Kidney (tissue), 14 donors: Measurements from ENCODE around the gene STX1B. TPM values are rescaled to one million over a fixed set of nuclear protein-coding genes. Genes with fewer than 3 reads are reported as not detected.

Experiments used
- DNase-seq, 5 donors: peaks; one replicate each; pipeline ENCODE4 v3.0.0-alpha.2; 2013 to 2020
- FAIRE-seq: peaks from 2 replicates; lab custom pipeline; 2012; peaks lifted over from hg19 to GRCh38; lab: Jason Lieb, UNC
- H3K27ac ChIP-seq, 2 donors: one replicate each; pipeline ENCODE4 v1.7.0; 2013; ENCODE audit warnings: low read depth in 2 of 2, low read length in 2 of 2, inconsistent platforms in 1 of 2
- H3K27me3 ChIP-seq: one replicate; pipeline ENCODE4 v1.7.1; 2013; ENCODE audit warnings: low read length, inconsistent platforms; ENCODE audit not compliant: control insufficient read depth, insufficient read depth
- H3K36me3 ChIP-seq, 3 donors: one replicate each; pipeline versions ENCODE4 v1.7.0 to v1.7.1; 2013; ENCODE audit warnings: low read length in 3 of 3, control low read depth in 1 of 3, inconsistent platforms in 1 of 3; ENCODE audit not compliant: insufficient read depth in 3 of 3, control insufficient read depth in 2 of 3
- H3K4me1 ChIP-seq, 3 donors: one replicate each; pipeline versions ENCODE4 v1.7.0 to v1.7.1; 2013; ENCODE audit warnings: low read length in 3 of 3, inconsistent platforms in 1 of 3, low read depth in 1 of 3; ENCODE audit not compliant: control insufficient read depth in 2 of 3, insufficient read depth in 2 of 3
- H3K4me3 ChIP-seq, 3 donors: one replicate each; pipeline versions ENCODE4 v1.7.0 to v1.8.1; 2013; ENCODE audit warnings: low read length in 3 of 3, control low read depth in 1 of 3, inconsistent platforms in 1 of 3
- H3K9ac ChIP-seq, 3 donors: one replicate each; pipeline versions ENCODE4 v1.7.0 to v1.7.1; 2013; ENCODE audit warnings: low read length in 3 of 3, control low read depth in 1 of 3, inconsistent platforms in 1 of 3
- H3K9me3 ChIP-seq, 3 donors: one replicate each; pipeline versions ENCODE4 v1.7.0 to v1.7.1; 2013; ENCODE audit warnings: low read length in 3 of 3, control low read depth in 1 of 3, inconsistent platforms in 1 of 3; ENCODE audit not compliant: control insufficient read depth in 2 of 3, insufficient read depth in 1 of 3
- intact Hi-C: fragments of 100-400 bp; cut with DNase I; formaldehyde crosslinking; loops from one replicate; pipeline ENCODE4 v1.11.1; 2022
- polyA plus RNA-seq: library from polyadenylated mRNA; stranded (reverse); fragments of 350-450 nt; fragmentation: Illumina TruSeq; extraction: RNeasy Lipid Tissue Mini Kit (QIAGEN cat#74804); gene quantifications from one replicate; pipeline ENCODE4 v1.2.3, GENCODE V29; 2014; ENCODE audit warnings: low read depth, low replicate concordance; ENCODE audit not compliant: insufficient read depth
- total RNA-seq: library from RNA; stranded (reverse); fragmentation: NEBNext Ultra II Directional; extraction: Animal tissue kit (Norgen Biotek cat#: 25700); gene quantifications from one replicate; pipeline ENCODE4 v1.2.1, GENCODE V29; 2021
- TF ChIP-seq, protein P1 (sequence below): IDR thresholded peaks from 3 replicates; pipeline ENCODE4 v1.5.1; 2012; ENCODE audit warnings: mild to moderate bottlenecking, moderate library complexity, borderline replicate concordance; ENCODE audit not compliant: insufficient read depth; ENCODE audit errors: extremely low read depth
- donor health status: control.
- donor health status: control.
- donor health status: control.
- donor health status: control.
- donor health status: control.
- donor health status: DM: yes; HTN: yes; CAD: no.
- donor health status: Normal renal cell carcinoma (clear cell type).

STX1B gene
- total and polyA plus RNA-seq, 2 donors from 2014 or later, result 0.22 to 1.7 TPM

DNA sequence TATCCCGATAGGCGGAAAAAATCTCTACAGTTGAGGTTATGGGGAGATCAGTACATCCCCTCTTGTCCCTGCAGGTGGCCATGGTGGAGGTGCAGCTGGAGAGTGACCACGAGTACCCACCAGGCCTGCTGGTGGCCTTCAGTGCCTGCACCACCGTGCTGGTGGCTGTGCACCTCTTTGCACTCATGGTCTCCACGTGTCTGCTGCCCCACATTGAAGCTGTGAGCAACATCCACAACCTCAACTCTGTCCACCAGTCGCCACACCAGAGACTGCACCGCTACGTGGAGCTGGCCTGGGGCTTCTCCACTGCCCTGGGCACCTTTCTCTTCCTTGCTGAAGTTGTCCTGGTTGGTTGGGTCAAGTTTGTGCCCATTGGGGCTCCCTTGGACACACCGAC, 57.3 kb downstream of the STX1B start:
- Histone ChIP-seq H3K27ac (peak overlapping the region in 1 of 2 donors; percentile 14), H3K9me3 (no peaks in the 10 kb centered on the region), H3K4me1 (peaks cover 0 to 31% (median 15%) of the 10 kb centered on the region in 3 donors), H3K36me3 (no peaks in the 10 kb centered on the region), H3K9ac (no peak overlapping the region), H3K27me3 (no peaks in the 10 kb centered on the region), H3K4me3 (no peak overlapping the region)
- FAIRE-seq (no peak), DNase-seq (no peak)
- TF ChIP-seq, protein P1, sequence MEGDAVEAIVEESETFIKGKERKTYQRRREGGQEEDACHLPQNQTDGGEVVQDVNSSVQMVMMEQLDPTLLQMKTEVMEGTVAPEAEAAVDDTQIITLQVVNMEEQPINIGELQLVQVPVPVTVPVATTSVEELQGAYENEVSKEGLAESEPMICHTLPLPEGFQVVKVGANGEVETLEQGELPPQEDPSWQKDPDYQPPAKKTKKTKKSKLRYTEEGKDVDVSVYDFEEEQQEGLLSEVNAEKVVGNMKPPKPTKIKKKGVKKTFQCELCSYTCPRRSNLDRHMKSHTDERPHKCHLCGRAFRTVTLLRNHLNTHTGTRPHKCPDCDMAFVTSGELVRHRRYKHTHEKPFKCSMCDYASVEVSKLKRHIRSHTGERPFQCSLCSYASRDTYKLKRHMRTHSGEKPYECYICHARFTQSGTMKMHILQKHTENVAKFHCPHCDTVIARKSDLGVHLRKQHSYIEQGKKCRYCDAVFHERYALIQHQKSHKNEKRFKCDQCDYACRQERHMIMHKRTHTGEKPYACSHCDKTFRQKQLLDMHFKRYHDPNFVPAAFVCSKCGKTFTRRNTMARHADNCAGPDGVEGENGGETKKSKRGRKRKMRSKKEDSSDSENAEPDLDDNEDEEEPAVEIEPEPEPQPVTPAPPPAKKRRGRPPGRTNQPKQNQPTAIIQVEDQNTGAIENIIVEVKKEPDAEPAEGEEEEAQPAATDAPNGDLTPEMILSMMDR, result no peak
- intact Hi-C loops, result no loop called here

DNA sequence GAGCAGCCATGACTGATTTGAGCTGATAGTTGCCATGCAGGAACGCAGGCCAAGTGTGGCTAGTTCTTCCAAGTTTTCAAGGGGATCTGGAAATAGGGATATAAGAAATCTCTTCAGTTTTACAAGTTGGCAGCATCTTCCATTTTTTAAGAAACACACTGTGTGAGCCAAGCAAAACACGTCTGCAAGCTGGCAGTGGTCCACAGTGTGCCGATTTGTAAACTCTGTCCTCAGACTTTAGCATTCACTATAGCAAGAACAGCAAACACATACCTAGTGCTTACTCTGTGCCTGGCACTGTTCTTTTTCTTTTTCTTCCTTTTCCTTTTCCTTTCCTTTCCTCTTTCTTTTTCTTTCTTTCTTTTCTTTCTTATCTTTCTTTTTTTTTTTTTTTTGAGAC, 58.7 kb downstream of the STX1B start:
- H3K4me1 ChIP-seq, result peaks cover 0 to 29% (median 15%) of the 10 kb centered on the region in 3 donors
- intact Hi-C loops, result no loop called here
- TF ChIP-seq, protein P1, result no peak
- no peak overlapping the region for H3K27ac ChIP-seq
- no peaks in the 10 kb centered on the region for H3K27me3 ChIP-seq
- FAIRE-seq (no peak), DNase-seq (no peak)
- H3K9ac ChIP-seq, result no peak overlapping the region
- no peaks in the 10 kb centered on the region for H3K36me3 ChIP-seq
- H3K9me3 ChIP-seq, result no peaks in the 10 kb centered on the region
- no peak overlapping the region for H3K4me3 ChIP-seq

DNA sequence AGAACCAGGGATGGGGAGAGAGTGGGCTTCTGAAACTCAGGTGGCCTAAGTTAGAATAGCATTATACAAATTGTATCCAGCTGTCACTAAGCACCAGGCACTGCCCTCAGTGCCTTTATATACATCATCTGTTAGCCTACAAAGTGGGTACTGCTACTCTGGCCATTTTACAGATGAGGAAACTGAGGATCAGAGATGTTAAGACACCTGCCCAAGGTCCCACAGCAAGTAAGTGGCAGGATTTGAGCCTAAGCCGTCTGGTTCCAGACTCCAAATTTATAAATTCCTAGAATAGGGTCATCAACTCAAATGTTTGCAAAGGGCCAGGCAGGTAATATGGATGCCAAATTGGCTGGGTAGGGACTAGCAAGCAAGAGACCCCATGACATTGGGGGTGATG, 59.2 kb downstream of the STX1B start:
- no peak for FAIRE-seq

More for the DNA sequence above, 59.2 kb downstream of the STX1B start:
- Histone ChIP-seq H3K27ac (no peak overlapping the region), H3K36me3 (no peaks in the 10 kb centered on the region), H3K9ac (no peak overlapping the region), H3K9me3 (no peaks in the 10 kb centered on the region), H3K27me3 (no peaks in the 10 kb centered on the region), H3K4me1 (peaks cover 0 to 26% (median 15%) of the 10 kb centered on the region in 3 donors), H3K4me3 (no peak overlapping the region)
- DNase-seq, result no peak
- TF ChIP-seq, protein P1, result no peak
- intact Hi-C loops, result no loop called here
